Stimulated activated CD4-positive, alpha-beta T cell treated with anti-CD3 and anti-CD28 coated beads, Interleukin-1b, Interleukin-23, amount 100 ng/mL, for 1 hour (primary cell): ENCODE results near the gene STARD3.

Experiments
- DNase-seq, 2 donors: peaks; one replicate each; pipeline ENCODE4 v3.0.0-alpha.2; 2020; ENCODE audit warnings: low read depth in 2 of 2

STARD3 gene

GRCh38 chr17:39660397-39661385 is 23.7 kb downstream of the STARD3 start:
- no peak for DNase-seq

- DNase-seq: no peak
These were observed 25.0 kb downstream of the STARD3 start for GRCh38 chr17:39661744-39662541.

GRCh38 chr17:39662551-39663339 is 25.8 kb downstream of the STARD3 start:
- no peak for DNase-seq

GRCh38 chr17:39663340-39663687 is 26.4 kb downstream of the STARD3 start:
- DNase-seq: no peak

GRCh38 chr17:39663688-39664580 is 27.0 kb downstream of the STARD3 start:
- DNase-seq: no peak

GRCh38 chr17:39664581-39665561 is 27.9 kb downstream of the STARD3 start, which contains the start of gene TCAP:
TCAP (plus strand) TSS chr17:39665349; CDS start chr17:39665360, 11 bp downstream.
- no peak for DNase-seq

- DNase-seq: no peak
These were observed 28.8 kb downstream of the STARD3 start for GRCh38 chr17:39665642-39666224.

- no peak for DNase-seq
These were observed 29.3 kb downstream of the STARD3 start for GRCh38 chr17:39666231-39666600.

- no peak for DNase-seq
These were observed 29.8 kb downstream of the STARD3 start for GRCh38 chr17:39666601-39667261.

- no peak for DNase-seq
These were observed 30.5 kb downstream of the STARD3 start for GRCh38 chr17:39667262-39667944.

GRCh38 chr17:39667945-39668924 is 31.3 kb downstream of the STARD3 start, which contains the start of gene PNMT:
PNMT (plus strand) TSS chr17:39668453; CDS start chr17:39668476, 23 bp downstream.
- peak; percentile 46 to 62 for DNase-seq

- DNase-seq: no peak
These were observed 33.2 kb downstream of the STARD3 start for GRCh38 chr17:39669897-39670735.

GRCh38 chr17:39670746-39671145 is 33.8 kb downstream of the STARD3 start:
- no peak for DNase-seq

GRCh38 chr17:39671651-39672521 is 34.9 kb downstream of the STARD3 start:
- no peak for DNase-seq
